ENCODE measurements around the gene XIRP1.

DNA sequence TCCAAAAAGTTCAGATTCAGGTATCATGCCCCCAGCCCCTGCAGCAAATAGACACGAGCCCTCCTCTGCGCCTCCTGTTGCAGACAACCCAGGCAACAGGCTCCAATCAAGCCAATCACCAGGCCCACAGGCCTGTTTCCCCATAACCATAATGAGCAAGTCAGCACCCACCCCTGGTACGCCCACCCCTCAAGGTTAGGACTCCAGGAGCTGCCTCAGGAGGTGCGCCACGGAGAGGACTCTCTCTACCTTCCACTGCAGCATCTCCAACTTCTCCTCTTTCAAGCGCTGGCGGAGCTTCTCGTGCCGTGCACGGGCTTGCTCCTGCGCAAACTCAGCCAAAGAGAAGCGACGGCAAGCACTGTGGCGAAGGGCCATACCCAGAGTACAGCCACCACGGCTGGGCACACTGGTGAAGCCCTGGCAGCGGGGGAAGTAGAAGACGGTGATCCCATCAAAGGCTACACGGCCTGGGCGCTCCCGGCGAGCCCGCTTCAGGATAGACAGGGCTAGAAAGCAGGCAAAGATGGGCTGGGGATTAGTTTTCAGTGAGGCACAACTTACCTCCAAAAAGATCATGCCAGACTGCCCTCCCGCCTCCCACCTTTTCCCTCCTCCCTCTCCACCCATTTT lies 47.5 kb downstream of the XIRP1 start:
- TF ChIP-seq CTCF (IDR thresholded peaks at IDR 0.05) (no peak), EZH2 (IDR thresholded peaks at IDR 0.05; ENCODE audit: borderline replicate concordance, insufficient read depth, low read depth, low read length, poor library complexity, severe bottlenecking) (no peak)
